ENCODE data around the gene INSR.
A peak's percentile ranks its signal among the peaks of the same experiment; 100 is the strongest.

The INSR gene

GRCh38 chr19:7195046-7195445 is 99.2 kb downstream of the INSR start:
- no peak overlapping the region for H3K4me3 ChIP-seq (ENCODE audit: low read length)
- DNase-seq (ENCODE audit: low read depth), result no peak
- TF ChIP-seq CTCF (conservative IDR thresholded peaks at IDR 0.05; ENCODE audit: low read length), result no peak

GRCh38 chr19:7194566-7194965 is 99.6 kb downstream of the INSR start:
- no peak overlapping the region for H3K4me3 ChIP-seq (ENCODE audit: low read length)
- no peak for TF ChIP-seq CTCF (conservative IDR thresholded peaks at IDR 0.05; ENCODE audit: low read length)

GRCh38 chr19:7191946-7192691 is 102.1 kb downstream of the INSR start:
- peak; percentile 68 for DNase-seq (ENCODE audit: low read depth)
- no peak for TF ChIP-seq CTCF (conservative IDR thresholded peaks at IDR 0.05; ENCODE audit: low read length)
- H3K4me3 ChIP-seq (ENCODE audit: low read length), result peak overlapping the region; percentile 9; the same call in 1 of the 2 replicates

More at GRCh38 chr19:7194566-7194965, 99.6 kb downstream of the INSR start:
- no peak for DNase-seq (ENCODE audit: low read depth)

- no peak overlapping the region for H3K4me3 ChIP-seq (ENCODE audit: low read length)
- TF ChIP-seq CTCF (conservative IDR thresholded peaks at IDR 0.05; ENCODE audit: low read length), result no peak
- peak; percentile 63 for DNase-seq (ENCODE audit: low read depth)
These were observed 105.2 kb downstream of the INSR start for GRCh38 chr19:7188698-7189629.

- DNase-seq (ENCODE audit: low read depth), result no peak
- no peak overlapping the region for H3K4me3 ChIP-seq (ENCODE audit: low read length)
- no peak for TF ChIP-seq CTCF (conservative IDR thresholded peaks at IDR 0.05; ENCODE audit: low read length)
These were observed 106.4 kb downstream of the INSR start for GRCh38 chr19:7187605-7188339.

GRCh38 chr19:7182489-7182888 is 111.7 kb downstream of the INSR start:
- DNase-seq (ENCODE audit: low read depth), result no peak
- no peak overlapping the region for H3K4me3 ChIP-seq (ENCODE audit: low read length)
- TF ChIP-seq CTCF (conservative IDR thresholded peaks at IDR 0.05; ENCODE audit: low read length), result no peak

Measured in AG10803 (cell line).